Upper lobe of left lung (tissue), 4 donors: Measurements from ENCODE around the gene NHSL2.

Experiments
- CTCF ChIP-seq, 6 experiments: fragments of 450-650 bp in 4 of 6; fragments of 200-600 bp in 2 of 6; sonication (generic) in 2 of 6; IDR thresholded peaks; one replicate each; pipeline ENCODE4 v1.5.1; 2016 to 2019; ENCODE audit warnings: antibody characterized with exemption in 6 of 6
- EP300 ChIP-seq, 4 donors: sonication (generic); formaldehyde crosslinking; IDR thresholded peaks; one replicate each; pipeline ENCODE4 v1.5.1; 2017; ENCODE audit warnings: antibody characterized with exemption in 4 of 4, control low read depth in 2 of 4
- POLR2AphosphoS5 ChIP-seq, 2 donors: sonication (generic); formaldehyde crosslinking; IDR thresholded peaks; one replicate each; pipeline ENCODE4 v1.5.1; 2017; ENCODE audit warnings: antibody characterized with exemption in 2 of 2

GRCh38 chrX:72102126-72102525 is 191.5 kb downstream of the NHSL2 start:
- no peak for TF ChIP-seq POLR2AphosphoS5 (IDR thresholded peaks at IDR 0.05)
- TF ChIP-seq EP300 (IDR thresholded peaks at IDR 0.05), result no peak
- no peak for TF ChIP-seq CTCF (IDR thresholded peaks at IDR 0.05)
